ENCODE measurements around the gene EFCAB13.

DNA sequence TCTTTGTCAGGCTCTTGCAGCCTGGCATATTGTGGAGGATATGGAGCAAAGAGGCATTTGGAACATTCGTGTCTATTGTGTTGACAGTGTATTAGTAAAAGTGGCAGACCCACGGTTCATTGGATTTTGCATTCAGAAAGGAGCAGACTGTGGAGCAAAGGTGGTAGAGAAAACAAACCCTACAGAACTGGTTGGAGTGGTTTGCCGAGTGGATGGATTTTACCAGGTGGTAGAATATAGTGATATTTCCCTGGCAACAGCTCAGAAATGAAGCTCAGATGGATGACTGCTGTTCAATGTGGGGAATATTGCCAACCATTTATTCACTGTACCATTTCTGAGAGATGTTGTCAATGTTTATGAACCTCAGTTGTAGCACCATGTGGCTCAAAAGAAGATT, 44.5 kb downstream of the EFCAB13 start:
- TF ChIP-seq POLR2AphosphoS5 (IDR thresholded peaks at IDR 0.05; ENCODE audit: borderline replicate concordance, low read depth, low read length): no peak
- no peak for TF ChIP-seq EZH2 (IDR thresholded peaks at IDR 0.05)

All from SK-N-MC (cell line).